HuH-7.5 (cell line): ENCODE data around the gene EIF2B4.
"Not testable (repeated sequence)": the region's sequence is repeated elsewhere in the genome, so short reads cannot be mapped to it uniquely, and the experiment has no call there.

Source experiments
- DNase-seq: peaks from one replicate; pipeline ENCODE4 v3.0.0; 2011; ENCODE audit warnings: low spot score

Gene EIF2B4

GRCh38 chr2:27336173-27336572, 34.0 kb downstream of the EIF2B4 start:
- no peak for DNase-seq

GRCh38 chr2:27335311-27335710, 34.8 kb downstream of the EIF2B4 start:
- DNase-seq, result no peak

- no peak for DNase-seq
These were observed 45.4 kb downstream of the EIF2B4 start for GRCh38 chr2:27324720-27325119.

- no peak for DNase-seq
These were observed 46.4 kb downstream of the EIF2B4 start for GRCh38 chr2:27323596-27324285.

- DNase-seq, result peak; percentile 91
These were observed 47.2 kb downstream of the EIF2B4 start, which contains the start of gene MPV17 for GRCh38 chr2:27322766-27323595. MPV17 (minus strand) TSS chr2:27323097; CDS start chr2:27322517, 580 bp downstream.

- no peak for DNase-seq
These were observed 47.8 kb downstream of the EIF2B4 start for GRCh38 chr2:27322301-27322765.

- peak; percentile 69 for DNase-seq
These were observed 49.1 kb downstream of the EIF2B4 start for GRCh38 chr2:27320958-27321543.

- not testable (repeated sequence) for DNase-seq
These were observed 50.3 kb downstream of the EIF2B4 start for GRCh38 chr2:27319839-27320238.

- DNase-seq, result no peak
These were observed 53.3 kb downstream of the EIF2B4 start for GRCh38 chr2:27316655-27317412.

GRCh38 chr2:27315122-27315521, 55.0 kb downstream of the EIF2B4 start:
- DNase-seq, result no peak

GRCh38 chr2:27314709-27315108, 55.4 kb downstream of the EIF2B4 start:
- no peak for DNase-seq
